CD4-positive, alpha-beta T cell (primary cell): ENCODE results near the gene CPB2. TPM values are rescaled to one million over a fixed set of nuclear protein-coding genes. Genes with fewer than 3 reads are reported as not detected.

ENCODE experiments used
- ATAC-seq: fragments of 200-7000 bp; cut with Tn5 transposase; one replicate; pipeline ENCODE4 v1.10.0; 2022; ENCODE audit warnings: mild to moderate bottlenecking; ENCODE audit not compliant: poor library complexity
- CTCF ChIA-PET: fragments of 350-600 bp; sonication (Branson Sonifier 250); formaldehyde crosslinking; loops from one replicate; lab custom pipeline; 2021; ENCODE audit warnings: antibody characterized with exemption, inconsistent platforms; lab: Charles Lee
- POLR2A ChIA-PET: fragments of 350-600 bp; sonication (Branson Sonifier 250); formaldehyde crosslinking; loops from one replicate; lab custom pipeline; 2021; ENCODE audit warnings: antibody characterized with exemption, inconsistent platforms; lab: Charles Lee
- DNase-seq, 14 experiments: peaks; one replicate each; pipeline ENCODE4 v3.0.0-alpha.2; 2013 to 2020; ENCODE audit warnings: mixed read lengths in 2 of 14
- H3K27ac ChIP-seq, 2 donors: one replicate each; pipeline versions ENCODE4 v1.5.1 to v1.7.0; 2013; ENCODE audit warnings: low read length in 2 of 2, low read depth in 1 of 2, mild to moderate bottlenecking in 1 of 2
- H3K27me3 ChIP-seq, 2 experiments: 1 replicate in 1 of 2; 2 replicates in 1 of 2; pipeline versions ENCODE4 v1.6.1 to v1.7.0; 2013; ENCODE audit warnings: low read length in 2 of 2, control low read depth in 1 of 2, mild to moderate bottlenecking in 1 of 2, moderate library complexity in 1 of 2; ENCODE audit not compliant: insufficient read depth in 2 of 2, control insufficient read depth in 1 of 2
- H3K36me3 ChIP-seq: one replicate; pipeline ENCODE4 v1.6.1; 2013; ENCODE audit warnings: low read length, control low read depth; ENCODE audit not compliant: insufficient read depth
- H3K4me1 ChIP-seq: one replicate; pipeline ENCODE4 v1.6.1; 2013; ENCODE audit warnings: low read length, control low read depth; ENCODE audit not compliant: insufficient read depth
- H3K4me3 ChIP-seq: one replicate; pipeline ENCODE4 v1.5.1; 2013; ENCODE audit warnings: mild to moderate bottlenecking, low read length, moderate library complexity
- H3K9me3 ChIP-seq, 2 experiments: 1 replicate in 1 of 2; 2 replicates in 1 of 2; pipeline versions ENCODE4 v1.6.1 to v1.7.0; 2013; ENCODE audit warnings: low read length in 2 of 2, mild to moderate bottlenecking in 2 of 2, control low read depth in 1 of 2, moderate library complexity in 1 of 2; ENCODE audit not compliant: control insufficient read depth in 1 of 2, insufficient read depth in 1 of 2
- H3K27ac Mint-ChIP-seq: one replicate; pipeline ENCODE4 v1.8.0; 2020; ENCODE audit warnings: mixed read lengths
- H3K27me3 Mint-ChIP-seq: one replicate; pipeline ENCODE4 v1.8.0; 2021; ENCODE audit warnings: mixed read lengths
- H3K36me3 Mint-ChIP-seq: one replicate; pipeline ENCODE4 v1.8.0; 2021; ENCODE audit warnings: low read depth, mixed read lengths
- H3K4me1 Mint-ChIP-seq: one replicate; pipeline ENCODE4 v1.8.0; 2021; ENCODE audit warnings: low read depth, mixed read lengths
- H3K4me3 Mint-ChIP-seq: one replicate; pipeline ENCODE4 v1.8.0; 2020; ENCODE audit warnings: mild to moderate bottlenecking, mixed read lengths
- H3K9me3 Mint-ChIP-seq: one replicate; pipeline ENCODE4 v1.8.0; 2020; ENCODE audit warnings: mixed read lengths
- intact Hi-C, 2 experiments: fragments of 100-400 bp; cut with DNase I in 1 of 2; cut with micrococcal nuclease in 1 of 2; formaldehyde crosslinking; loops; one replicate each; pipeline versions ENCODE4 v1.15.1 to v1.9.0; 2023 to 2025; cut with DNase I, micrococcal nuclease
- total RNA-seq, 174 experiments: library from RNA in 2 of 174; stranded (reverse) in 2 of 174; gene quantifications; one replicate each; pipeline ENCODE4 v1.2.3 and lab custom pipeline; 2021 to 2026
- TF ChIP-seq, protein P1 (sequence below): fragments of 200-600 bp; IDR thresholded peaks from one replicate; pipeline ENCODE4 v1.8.0; 2022; ENCODE audit warnings: antibody characterized with exemption, mild to moderate bottlenecking

The CPB2 gene
- total RNA-seq, 2 experiments from 2014 or later = not detected

DNA sequence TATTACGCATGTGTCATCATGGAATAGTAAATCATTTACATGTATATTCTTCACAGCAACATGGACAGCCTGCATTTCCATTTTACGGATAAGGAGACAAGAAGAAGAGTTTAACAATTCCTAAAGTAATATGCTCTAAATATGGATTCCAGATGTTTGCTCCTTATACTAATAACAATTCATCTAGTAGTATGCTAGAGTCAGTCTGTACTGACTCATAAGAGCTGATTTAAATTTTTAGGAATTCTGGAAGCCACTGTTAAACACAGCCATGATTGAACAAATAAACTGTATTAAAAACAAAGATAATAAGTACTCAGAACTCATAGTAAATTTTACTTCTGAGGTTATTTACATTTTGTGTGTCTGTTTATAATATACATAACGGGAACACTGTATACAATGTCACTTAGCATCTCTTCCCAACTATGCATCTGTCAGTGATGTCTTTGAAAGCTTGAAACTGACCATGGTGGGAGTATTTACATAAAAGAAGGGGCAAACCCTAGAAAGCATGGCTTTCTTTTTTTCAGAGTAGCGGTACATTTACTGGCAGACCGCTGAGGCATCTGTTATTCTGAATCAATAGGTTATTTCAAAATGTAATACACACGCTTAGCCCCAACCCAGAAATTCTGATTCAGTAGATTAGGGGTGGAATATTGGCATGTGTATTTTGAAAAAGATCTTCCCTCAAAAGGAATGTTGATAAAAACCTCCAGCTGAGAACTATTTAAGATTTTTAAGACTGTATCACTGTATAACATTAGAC lies 65.2 kb downstream of the CPB2 start:
- CTCF ChIA-PET = no interaction called here
- H3K4me1 ChIP-seq = no peaks in the 10 kb centered on the region
- no peak overlapping the region for H3K27ac ChIP-seq
- H3K36me3 ChIP-seq = peaks cover 52% of the 10 kb centered on the region
- H3K4me3 ChIP-seq = no peak overlapping the region
- Mint-ChIP-seq H3K36me3 (peaks cover 77% of the 10 kb centered on the region), H3K9me3 (no peaks in the 10 kb centered on the region), H3K4me1 (peaks cover 13% of the 10 kb centered on the region), H3K27ac (no peak overlapping the region), H3K4me3 (no peak overlapping the region), H3K27me3 (no peaks in the 10 kb centered on the region)
- DNase-seq = no peak
- POLR2A ChIA-PET = interaction anchor here (0.8 kb wide), 1 partner anchor 244 kb away, joined by 3 read pairs; no protein-coding TSS in a partner anchor
- no peaks in the 10 kb centered on the region for H3K9me3 ChIP-seq
- no peak for ATAC-seq
- TF ChIP-seq, protein P1, sequence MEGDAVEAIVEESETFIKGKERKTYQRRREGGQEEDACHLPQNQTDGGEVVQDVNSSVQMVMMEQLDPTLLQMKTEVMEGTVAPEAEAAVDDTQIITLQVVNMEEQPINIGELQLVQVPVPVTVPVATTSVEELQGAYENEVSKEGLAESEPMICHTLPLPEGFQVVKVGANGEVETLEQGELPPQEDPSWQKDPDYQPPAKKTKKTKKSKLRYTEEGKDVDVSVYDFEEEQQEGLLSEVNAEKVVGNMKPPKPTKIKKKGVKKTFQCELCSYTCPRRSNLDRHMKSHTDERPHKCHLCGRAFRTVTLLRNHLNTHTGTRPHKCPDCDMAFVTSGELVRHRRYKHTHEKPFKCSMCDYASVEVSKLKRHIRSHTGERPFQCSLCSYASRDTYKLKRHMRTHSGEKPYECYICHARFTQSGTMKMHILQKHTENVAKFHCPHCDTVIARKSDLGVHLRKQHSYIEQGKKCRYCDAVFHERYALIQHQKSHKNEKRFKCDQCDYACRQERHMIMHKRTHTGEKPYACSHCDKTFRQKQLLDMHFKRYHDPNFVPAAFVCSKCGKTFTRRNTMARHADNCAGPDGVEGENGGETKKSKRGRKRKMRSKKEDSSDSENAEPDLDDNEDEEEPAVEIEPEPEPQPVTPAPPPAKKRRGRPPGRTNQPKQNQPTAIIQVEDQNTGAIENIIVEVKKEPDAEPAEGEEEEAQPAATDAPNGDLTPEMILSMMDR = no peak
- H3K27me3 ChIP-seq = no peaks in the 10 kb centered on the region
- intact Hi-C loops = no loop called here

DNA sequence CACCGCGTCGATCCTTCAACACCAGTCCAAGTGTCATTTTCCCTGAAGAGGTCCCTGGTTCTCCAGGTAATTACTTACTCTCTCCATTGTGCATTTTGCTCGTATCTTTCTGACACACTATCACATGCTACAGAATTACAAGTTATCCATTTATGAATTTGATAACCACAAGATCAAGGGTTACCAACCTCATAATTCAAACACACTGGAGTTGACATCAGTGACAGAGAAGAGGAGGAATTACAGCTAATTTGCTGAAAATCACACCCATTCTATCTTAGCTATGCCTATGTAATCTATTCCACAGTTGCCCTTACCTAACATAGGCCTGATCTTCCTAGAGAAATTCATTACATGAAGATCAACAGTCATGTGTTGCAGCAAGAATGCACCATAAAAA lies 66.5 kb downstream of the CPB2 start:
- Histone ChIP-seq H3K9me3 (no peaks in the 10 kb centered on the region), H3K4me1 (no peaks in the 10 kb centered on the region), H3K4me3 (no peak overlapping the region), H3K27ac (no peak overlapping the region), H3K36me3 (peaks cover 59% of the 10 kb centered on the region), H3K27me3 (no peaks in the 10 kb centered on the region)
- intact Hi-C loops = no loop called here
- Mint-ChIP-seq H3K36me3 (peaks cover 89% of the 10 kb centered on the region), H3K4me3 (no peak overlapping the region), H3K4me1 (peaks cover 17% of the 10 kb centered on the region), H3K27ac (no peak overlapping the region), H3K9me3 (no peaks in the 10 kb centered on the region), H3K27me3 (no peaks in the 10 kb centered on the region)
- POLR2A ChIA-PET = no interaction called here
- TF ChIP-seq, protein P1 = no peak
- ATAC-seq = no peak
- no peak for DNase-seq
- CTCF ChIA-PET = no interaction called here

DNA sequence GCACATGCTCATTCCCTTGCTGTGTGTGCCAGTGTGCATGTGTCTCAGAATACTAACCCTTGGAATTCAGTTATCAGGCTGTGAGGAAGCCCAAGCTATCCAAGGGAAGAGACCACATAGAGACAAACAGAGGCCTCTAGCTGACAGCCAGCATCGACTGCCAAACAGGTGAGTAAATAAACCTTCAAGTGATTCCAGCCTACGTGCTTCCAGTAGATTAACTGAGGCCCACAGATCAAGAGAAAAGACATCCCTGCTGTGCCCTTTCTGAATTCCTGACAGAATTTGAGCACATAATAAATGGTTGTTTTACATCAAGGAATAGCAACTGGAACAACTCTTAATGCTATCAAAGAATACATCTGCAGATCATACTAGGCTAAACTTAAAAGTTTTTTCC lies 69.8 kb downstream of the CPB2 start:
- POLR2A ChIA-PET = interaction anchor here (0.6 kb wide), 1 partner anchor 89 kb away, joined by 4 read pairs; no protein-coding TSS in a partner anchor
- Mint-ChIP-seq H3K9me3 (peaks cover 1% of the 10 kb centered on the region), H3K36me3 (peaks cover 95% of the 10 kb centered on the region), H3K4me3 (no peak overlapping the region), H3K27me3 (no peaks in the 10 kb centered on the region), H3K27ac (no peak overlapping the region), H3K4me1 (peaks cover 22% of the 10 kb centered on the region)
- ATAC-seq = no peak
- DNase-seq = no peak
- H3K27me3 ChIP-seq = no peaks in the 10 kb centered on the region
- CTCF ChIA-PET = no interaction called here
- TF ChIP-seq, protein P1 = no peak
- intact Hi-C loops = no loop called here
- H3K36me3 ChIP-seq = peaks cover 45% of the 10 kb centered on the region
- H3K27ac ChIP-seq = no peak overlapping the region
- peaks cover 0 to 1% of the 10 kb centered on the region in 2 experiments for H3K9me3 ChIP-seq
- H3K4me1 ChIP-seq = no peaks in the 10 kb centered on the region
- H3K4me3 ChIP-seq = no peak overlapping the region
